ENCODE data around the gene TMEM176B.
"Not testable (repeated sequence)": the region's sequence is repeated elsewhere in the genome, so short reads cannot be mapped to it uniquely, and the experiment has no call there.

TMEM176B gene

DNA sequence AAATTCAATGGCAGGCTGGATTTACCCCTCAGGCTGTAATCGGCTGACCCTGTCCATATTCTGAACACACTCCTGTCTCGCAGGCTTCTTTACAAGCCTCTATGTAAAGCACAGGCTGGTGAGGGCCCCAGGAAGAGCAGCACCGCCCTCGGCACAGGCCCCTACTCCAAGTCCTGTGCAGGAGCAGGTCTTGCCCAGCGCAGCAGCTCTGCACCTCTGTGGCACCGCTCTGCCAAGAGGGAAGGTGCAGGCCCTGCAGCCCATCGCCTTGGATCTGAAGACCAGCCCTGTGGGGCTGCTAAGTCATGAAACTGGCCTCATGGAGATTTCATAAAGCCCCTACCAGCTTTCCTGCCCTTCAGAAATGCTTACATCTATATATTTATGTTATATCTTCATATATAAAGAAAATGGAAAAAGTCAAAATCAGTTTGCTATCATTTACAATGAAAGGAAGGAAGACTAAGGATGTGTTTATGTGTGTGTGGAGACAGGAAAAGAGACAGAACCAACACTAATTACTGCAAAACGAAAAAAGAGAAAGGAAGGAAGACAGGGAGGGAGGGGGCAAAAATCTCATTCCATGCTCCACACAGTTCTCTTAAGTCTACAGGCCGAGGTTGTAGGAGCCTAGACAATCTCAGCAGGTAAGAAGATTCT, 9.6 kb downstream of the TMEM176B start:
- no peak for DNase-seq (ENCODE audit: low read depth in 2 of 2)

DNA sequence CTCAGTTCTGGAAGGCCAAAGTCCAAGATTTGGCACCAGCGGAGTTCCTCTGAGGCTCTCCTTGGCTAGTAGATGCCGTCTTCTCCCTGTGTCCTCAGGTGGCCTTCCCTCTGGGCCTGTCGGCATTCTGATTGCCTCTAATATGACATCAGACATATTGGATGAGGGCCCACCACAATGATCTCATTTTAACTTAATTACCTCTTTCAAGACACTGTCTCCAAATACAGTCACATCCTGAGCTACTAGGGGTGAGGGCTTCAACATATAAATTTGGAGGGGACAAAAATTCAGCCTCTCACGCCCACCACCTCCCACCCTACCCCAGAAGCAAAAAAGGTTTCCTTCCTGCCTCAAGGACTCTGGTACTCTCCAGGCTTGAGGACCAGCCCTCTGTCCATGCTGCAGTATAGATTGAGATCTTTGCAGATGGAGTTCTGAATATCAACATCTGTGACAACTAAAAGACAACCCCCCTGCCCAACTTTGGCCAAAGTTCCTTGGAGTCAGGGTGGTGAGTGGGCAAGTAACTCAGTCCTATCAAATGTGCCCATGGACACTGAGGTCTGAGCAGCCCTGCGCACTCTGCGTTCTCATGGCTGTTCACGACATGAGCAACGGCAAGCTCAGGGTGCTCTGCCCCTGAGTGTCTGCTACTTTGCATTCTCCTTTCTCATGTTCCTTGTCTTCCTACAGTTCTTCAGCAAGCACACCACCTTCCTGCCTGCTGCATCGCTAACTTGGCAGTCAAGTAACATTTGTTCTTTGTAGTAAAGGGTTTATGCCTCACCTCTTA, 11.5 kb downstream of the TMEM176B start:
- DNase-seq (ENCODE audit: low read depth in 2 of 2) = no peak

DNA sequence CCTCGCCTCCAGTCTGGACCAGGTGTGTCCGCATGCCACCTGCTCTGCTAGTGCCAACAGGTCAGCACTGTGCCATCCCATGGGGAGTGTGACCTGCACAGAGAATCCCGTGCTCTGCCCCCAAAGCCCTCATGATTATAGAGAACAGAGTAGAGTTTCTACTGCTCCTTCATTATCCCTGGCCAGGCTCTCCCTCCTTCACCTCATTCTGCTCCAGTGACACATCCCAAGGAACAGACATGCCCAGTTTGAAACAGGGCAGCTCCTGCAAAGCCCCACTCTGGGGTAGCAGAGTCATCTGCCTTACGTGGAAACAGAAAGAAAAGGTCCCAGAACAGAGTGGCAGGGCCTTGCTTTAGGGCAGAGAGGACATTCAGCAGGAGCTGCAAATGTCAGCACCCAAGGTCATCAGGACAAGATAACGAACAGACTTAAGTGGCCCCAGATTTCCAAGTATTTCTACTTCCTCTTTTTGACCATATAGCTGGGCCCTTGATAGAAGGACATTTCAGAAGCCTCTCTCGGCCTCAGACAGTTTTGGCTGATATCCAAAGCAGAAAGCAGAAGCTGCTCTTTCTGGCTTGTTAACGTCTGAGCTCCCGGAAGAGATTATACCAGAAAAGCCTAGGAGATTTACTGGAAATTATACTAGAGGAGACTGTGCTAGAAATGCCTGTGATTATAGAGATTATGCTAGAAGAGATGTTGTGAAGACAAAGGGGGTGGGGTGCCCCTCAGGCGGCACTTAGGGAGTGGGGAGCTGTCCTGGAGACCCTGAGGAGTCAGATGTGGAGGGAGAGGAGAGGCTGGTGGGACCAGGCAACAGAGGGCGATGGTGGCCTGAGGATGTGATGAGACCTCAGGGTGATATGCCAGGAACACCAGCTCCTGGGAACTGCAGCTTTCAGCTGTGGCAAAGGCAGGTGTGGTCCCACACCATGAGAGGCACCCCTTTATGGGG, 12.6 kb downstream of the TMEM176B start:
- DNase-seq (ENCODE audit: low read depth in 2 of 2) = no peak

GRCh38 chr7:150784954-150785353, 15.2 kb downstream of the TMEM176B start:
- DNase-seq (ENCODE audit: low read depth in 2 of 2) = no peak

- DNase-seq (ENCODE audit: low read depth in 2 of 2) = no peak
Observed at GRCh38 chr7:150784120-150784736, 15.9 kb downstream of the TMEM176B start.

- no peak for DNase-seq (ENCODE audit: low read depth in 2 of 2)
Observed at GRCh38 chr7:150781961-150782360, 18.2 kb downstream of the TMEM176B start.

GRCh38 chr7:150781103-150781502, 19.1 kb downstream of the TMEM176B start:
- DNase-seq (ENCODE audit: low read depth in 2 of 2) = no peak

- no peak for DNase-seq (ENCODE audit: low read depth in 2 of 2)
Observed at GRCh38 chr7:150780292-150780691, 19.9 kb downstream of the TMEM176B start.

- DNase-seq (ENCODE audit: low read depth in 2 of 2) = peak; percentile 48 to 60
Observed at GRCh38 chr7:150778738-150779301, 21.3 kb downstream of the TMEM176B start.

- no peak for DNase-seq (ENCODE audit: low read depth in 2 of 2)
Observed at GRCh38 chr7:150778014-150778737, 22.0 kb downstream of the TMEM176B start.

DNA sequence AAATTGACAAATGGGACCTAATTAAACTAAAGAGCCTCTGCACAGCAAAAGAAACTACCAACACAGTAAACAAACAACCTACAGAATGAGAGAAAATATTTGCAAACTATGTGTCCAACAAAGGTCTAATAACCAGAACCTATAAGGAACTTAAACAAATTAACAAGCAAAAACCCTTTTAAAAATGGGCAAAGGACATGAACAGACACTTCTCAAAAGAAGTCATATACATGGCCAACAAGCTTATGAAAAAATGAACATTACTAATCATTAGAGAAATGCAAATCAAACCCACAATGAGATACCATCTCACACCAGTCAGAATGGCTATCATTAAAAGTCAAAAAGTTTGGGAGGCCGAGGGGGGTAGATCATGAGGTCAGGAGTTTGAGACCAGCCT, 26.0 kb downstream of the TMEM176B start:
- DNase-seq (ENCODE audit: low read depth in 2 of 2) = not testable (repeated sequence)

- DNase-seq (ENCODE audit: low read depth in 2 of 2) = no peak
Observed at GRCh38 chr7:150769768-150770167, 30.4 kb downstream of the TMEM176B start.

GRCh38 chr7:150766334-150766709, 33.8 kb downstream of the TMEM176B start:
- DNase-seq (ENCODE audit: low read depth in 2 of 2) = no peak

GRCh38 chr7:150759479-150759878, 40.7 kb downstream of the TMEM176B start:
- no peak for DNase-seq (ENCODE audit: low read depth in 2 of 2)

DNA sequence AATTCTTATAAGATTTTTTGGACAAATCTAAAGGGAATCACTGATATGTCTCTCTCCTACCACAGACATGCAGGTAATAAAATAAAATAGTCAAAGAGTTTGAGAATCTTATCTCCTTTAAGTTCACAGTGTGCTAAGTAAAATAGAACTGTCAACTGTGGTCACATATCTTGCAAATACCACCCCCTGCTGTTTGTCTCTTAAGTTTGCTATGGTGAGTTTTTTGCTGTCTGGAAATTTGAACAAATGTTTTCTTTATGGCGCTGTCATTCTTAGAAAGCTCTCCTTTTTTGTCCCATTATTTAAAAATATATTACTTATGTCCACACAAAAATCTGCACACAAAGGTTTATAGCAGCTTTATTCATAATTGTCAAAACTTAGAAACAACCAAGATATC, 43.3 kb downstream of the TMEM176B start:
- DNase-seq (ENCODE audit: low read depth in 2 of 2) = no peak

DNA sequence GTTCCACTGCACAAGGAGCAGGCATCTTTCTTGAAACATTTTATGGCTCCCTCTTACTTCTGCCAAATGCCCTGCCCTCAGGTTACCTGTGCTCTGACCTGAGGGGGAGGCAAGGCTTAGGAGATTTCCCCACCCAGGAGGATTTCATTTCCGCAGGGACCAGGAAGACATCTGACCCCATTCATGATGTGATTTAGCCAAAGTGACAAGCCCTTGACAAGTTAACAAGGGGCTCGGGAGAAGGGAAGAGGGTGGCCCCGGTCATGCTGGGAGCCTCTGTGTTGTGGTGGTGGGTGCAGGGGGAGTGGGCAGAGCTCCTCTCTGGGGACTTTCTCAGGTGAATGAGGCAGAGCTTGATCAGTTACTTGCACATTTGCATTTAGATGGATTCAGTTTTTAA, 44.0 kb downstream of the TMEM176B start:
- no peak for DNase-seq (ENCODE audit: low read depth in 2 of 2)

- DNase-seq (ENCODE audit: low read depth in 2 of 2) = peak; percentile 30 to 36
Observed at GRCh38 chr7:150755473-150756099, 44.6 kb downstream of the TMEM176B start.

GRCh38 chr7:150754951-150755350, 45.2 kb downstream of the TMEM176B start:
- no peak for DNase-seq (ENCODE audit: low read depth in 2 of 2)

GRCh38 chr7:150753826-150754603, 46.1 kb downstream of the TMEM176B start:
- no peak for DNase-seq (ENCODE audit: low read depth in 2 of 2)

Measured in stimulated activated CD8-positive, alpha-beta memory T cell treated with anti-CD3 and anti-CD28 coated beads, Interleukin-7, amount 100 ng/mL, for 1 hour (primary cell).